CD4-positive, alpha-beta T cell (primary cell): ENCODE results near the gene AGFG2. TPM values are rescaled to one million over a fixed set of nuclear protein-coding genes. Genes with fewer than 3 reads are reported as not detected.
"Not testable (repeated sequence)": the region's sequence is repeated elsewhere in the genome, so short reads cannot be mapped to it uniquely, and the experiment has no call there.

Experiments used
- ATAC-seq: fragments of 200-7000 bp; cut with Tn5 transposase; one replicate; pipeline ENCODE4 v1.10.0; 2022; ENCODE audit warnings: mild to moderate bottlenecking; ENCODE audit not compliant: poor library complexity
- CTCF ChIA-PET: fragments of 350-600 bp; sonication (Branson Sonifier 250); formaldehyde crosslinking; loops from one replicate; lab custom pipeline; 2021; ENCODE audit warnings: antibody characterized with exemption, inconsistent platforms; lab: Charles Lee
- POLR2A ChIA-PET: fragments of 350-600 bp; sonication (Branson Sonifier 250); formaldehyde crosslinking; loops from one replicate; lab custom pipeline; 2021; ENCODE audit warnings: antibody characterized with exemption, inconsistent platforms; lab: Charles Lee
- DNase-seq, 14 experiments: peaks; one replicate each; pipeline ENCODE4 v3.0.0-alpha.2; 2013 to 2020; ENCODE audit warnings: mixed read lengths in 2 of 14
- H3K27ac ChIP-seq, 2 donors: one replicate each; pipeline versions ENCODE4 v1.5.1 to v1.7.0; 2013; ENCODE audit warnings: low read length in 2 of 2, low read depth in 1 of 2, mild to moderate bottlenecking in 1 of 2
- H3K27me3 ChIP-seq, 2 experiments: 1 replicate in 1 of 2; 2 replicates in 1 of 2; pipeline versions ENCODE4 v1.6.1 to v1.7.0; 2013; ENCODE audit warnings: low read length in 2 of 2, control low read depth in 1 of 2, mild to moderate bottlenecking in 1 of 2, moderate library complexity in 1 of 2; ENCODE audit not compliant: insufficient read depth in 2 of 2, control insufficient read depth in 1 of 2
- H3K36me3 ChIP-seq: one replicate; pipeline ENCODE4 v1.6.1; 2013; ENCODE audit warnings: low read length, control low read depth; ENCODE audit not compliant: insufficient read depth
- H3K4me1 ChIP-seq: one replicate; pipeline ENCODE4 v1.6.1; 2013; ENCODE audit warnings: low read length, control low read depth; ENCODE audit not compliant: insufficient read depth
- H3K4me3 ChIP-seq: one replicate; pipeline ENCODE4 v1.5.1; 2013; ENCODE audit warnings: mild to moderate bottlenecking, low read length, moderate library complexity
- H3K9me3 ChIP-seq, 2 experiments: 1 replicate in 1 of 2; 2 replicates in 1 of 2; pipeline versions ENCODE4 v1.6.1 to v1.7.0; 2013; ENCODE audit warnings: low read length in 2 of 2, mild to moderate bottlenecking in 2 of 2, control low read depth in 1 of 2, moderate library complexity in 1 of 2; ENCODE audit not compliant: control insufficient read depth in 1 of 2, insufficient read depth in 1 of 2
- H3K27ac Mint-ChIP-seq: one replicate; pipeline ENCODE4 v1.8.0; 2020; ENCODE audit warnings: mixed read lengths
- H3K27me3 Mint-ChIP-seq: one replicate; pipeline ENCODE4 v1.8.0; 2021; ENCODE audit warnings: mixed read lengths
- H3K36me3 Mint-ChIP-seq: one replicate; pipeline ENCODE4 v1.8.0; 2021; ENCODE audit warnings: low read depth, mixed read lengths
- H3K4me1 Mint-ChIP-seq: one replicate; pipeline ENCODE4 v1.8.0; 2021; ENCODE audit warnings: low read depth, mixed read lengths
- H3K4me3 Mint-ChIP-seq: one replicate; pipeline ENCODE4 v1.8.0; 2020; ENCODE audit warnings: mild to moderate bottlenecking, mixed read lengths
- H3K9me3 Mint-ChIP-seq: one replicate; pipeline ENCODE4 v1.8.0; 2020; ENCODE audit warnings: mixed read lengths
- intact Hi-C, 2 experiments: fragments of 100-400 bp; cut with DNase I in 1 of 2; cut with micrococcal nuclease in 1 of 2; formaldehyde crosslinking; loops; one replicate each; pipeline versions ENCODE4 v1.15.1 to v1.9.0; 2023 to 2025; cut with DNase I, micrococcal nuclease
- total RNA-seq, 174 experiments: library from RNA in 2 of 174; stranded (reverse) in 2 of 174; gene quantifications; one replicate each; pipeline ENCODE4 v1.2.3 and lab custom pipeline; 2021 to 2026
- TF ChIP-seq, protein P1 (sequence below): fragments of 200-600 bp; IDR thresholded peaks from one replicate; pipeline ENCODE4 v1.8.0; 2022; ENCODE audit warnings: antibody characterized with exemption, mild to moderate bottlenecking

The AGFG2 gene
- total RNA-seq, 2 experiments from 2014 or later = 6.6 to 9.9 TPM

GRCh38 chr7:100532165-100533022, 6.6 kb upstream of the AGFG2 start:
- intact Hi-C loops = no loop called here
- H3K27me3 ChIP-seq = no peaks in the 10 kb centered on the region
- H3K4me1 ChIP-seq = no peaks in the 10 kb centered on the region
- ATAC-seq (no peak), DNase-seq (no peak)
- TF ChIP-seq, protein P1, sequence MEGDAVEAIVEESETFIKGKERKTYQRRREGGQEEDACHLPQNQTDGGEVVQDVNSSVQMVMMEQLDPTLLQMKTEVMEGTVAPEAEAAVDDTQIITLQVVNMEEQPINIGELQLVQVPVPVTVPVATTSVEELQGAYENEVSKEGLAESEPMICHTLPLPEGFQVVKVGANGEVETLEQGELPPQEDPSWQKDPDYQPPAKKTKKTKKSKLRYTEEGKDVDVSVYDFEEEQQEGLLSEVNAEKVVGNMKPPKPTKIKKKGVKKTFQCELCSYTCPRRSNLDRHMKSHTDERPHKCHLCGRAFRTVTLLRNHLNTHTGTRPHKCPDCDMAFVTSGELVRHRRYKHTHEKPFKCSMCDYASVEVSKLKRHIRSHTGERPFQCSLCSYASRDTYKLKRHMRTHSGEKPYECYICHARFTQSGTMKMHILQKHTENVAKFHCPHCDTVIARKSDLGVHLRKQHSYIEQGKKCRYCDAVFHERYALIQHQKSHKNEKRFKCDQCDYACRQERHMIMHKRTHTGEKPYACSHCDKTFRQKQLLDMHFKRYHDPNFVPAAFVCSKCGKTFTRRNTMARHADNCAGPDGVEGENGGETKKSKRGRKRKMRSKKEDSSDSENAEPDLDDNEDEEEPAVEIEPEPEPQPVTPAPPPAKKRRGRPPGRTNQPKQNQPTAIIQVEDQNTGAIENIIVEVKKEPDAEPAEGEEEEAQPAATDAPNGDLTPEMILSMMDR = no peak
- Mint-ChIP-seq H3K4me1 (no peaks in the 10 kb centered on the region), H3K4me3 (no peak overlapping the region), H3K36me3 (no peaks in the 10 kb centered on the region), H3K27me3 (no peaks in the 10 kb centered on the region), H3K27ac (no peak overlapping the region), H3K9me3 (no peaks in the 10 kb centered on the region)
- H3K9me3 ChIP-seq = no peaks in the 10 kb centered on the region
- ChIA-PET POLR2A (no interaction called here), CTCF (interaction anchor here (0.6 kb wide), 1 partner anchor 418 kb away, joined by 3 read pairs; no protein-coding TSS in a partner anchor)
- H3K36me3 ChIP-seq = no peaks in the 10 kb centered on the region
- no peak overlapping the region for H3K4me3 ChIP-seq
- no peak overlapping the region for H3K27ac ChIP-seq

DNA sequence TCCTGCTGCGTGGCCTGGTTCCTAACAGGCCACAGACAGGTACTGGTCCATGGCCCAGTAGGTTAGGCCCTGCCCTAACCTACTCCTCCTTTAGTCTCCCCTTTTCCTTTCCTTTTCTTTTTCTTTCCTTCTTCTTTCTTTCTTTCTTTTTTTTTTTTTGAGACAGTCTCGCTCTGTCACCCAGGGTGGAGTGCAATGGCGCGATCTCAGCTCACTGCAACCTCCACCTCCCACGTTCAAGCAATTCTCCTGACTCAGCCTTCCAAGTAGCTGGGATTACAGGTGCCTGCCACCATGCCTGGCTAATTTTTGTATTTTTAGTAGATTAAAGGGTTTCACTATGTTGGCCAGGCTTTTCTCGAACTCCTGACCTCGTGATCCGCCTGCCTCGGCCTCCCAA, 3.0 kb upstream of the AGFG2 start:
- intact Hi-C loops = loop anchor here in 1 of 2 experiments (5.0 kb wide), 1 partner anchor 54 kb away; the partner anchor contains the start of gene NYAP1
- H3K9me3 ChIP-seq, H3K27ac Mint-ChIP-seq, H3K9me3 Mint-ChIP-seq, H3K4me3 ChIP-seq, H3K4me3 Mint-ChIP-seq, H3K36me3 Mint-ChIP-seq, CTCF ChIA-PET, H3K27ac ChIP-seq, DNase-seq, POLR2A ChIA-PET, ATAC-seq, H3K36me3 ChIP-seq, H3K27me3 Mint-ChIP-seq, H3K27me3 ChIP-seq: not testable (repeated sequence)
- peaks cover 19% of the 10 kb centered on the region for H3K4me1 ChIP-seq
- peaks cover 19% of the 10 kb centered on the region for H3K4me1 Mint-ChIP-seq

DNA sequence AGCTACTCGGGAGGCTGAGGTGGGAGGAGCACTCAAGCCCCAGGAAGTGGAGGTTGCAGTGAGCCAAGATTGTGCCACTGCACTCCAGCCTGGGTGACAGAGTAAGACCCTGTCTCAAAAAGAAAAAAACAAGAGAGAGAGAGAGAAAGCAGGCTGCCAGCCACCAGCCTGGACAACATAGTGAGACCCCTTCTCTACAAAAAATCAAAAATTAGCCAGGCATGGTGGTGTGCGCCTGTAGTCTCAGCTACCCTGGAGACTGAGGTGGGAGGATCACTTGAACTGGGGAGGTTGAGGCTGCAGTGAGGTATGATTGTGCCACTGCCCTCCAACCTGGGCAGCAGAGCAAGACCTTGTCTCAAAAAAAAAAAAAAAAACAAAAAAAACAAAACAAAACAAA, 2.3 kb upstream of the AGFG2 start:
- H3K36me3 ChIP-seq, POLR2A ChIA-PET, H3K9me3 ChIP-seq, H3K9me3 Mint-ChIP-seq, H3K27ac Mint-ChIP-seq, H3K4me3 ChIP-seq, DNase-seq, H3K27me3 ChIP-seq, H3K27ac ChIP-seq, H3K36me3 Mint-ChIP-seq, H3K4me3 Mint-ChIP-seq, H3K27me3 Mint-ChIP-seq, CTCF ChIA-PET, ATAC-seq: not testable (repeated sequence)
- peaks cover 27% of the 10 kb centered on the region for H3K4me1 Mint-ChIP-seq
- intact Hi-C loops = loop anchor here in 1 of 2 experiments (5.0 kb wide), 1 partner anchor 54 kb away; the partner anchor contains the start of gene NYAP1
- H3K4me1 ChIP-seq = peaks cover 25% of the 10 kb centered on the region

DNA sequence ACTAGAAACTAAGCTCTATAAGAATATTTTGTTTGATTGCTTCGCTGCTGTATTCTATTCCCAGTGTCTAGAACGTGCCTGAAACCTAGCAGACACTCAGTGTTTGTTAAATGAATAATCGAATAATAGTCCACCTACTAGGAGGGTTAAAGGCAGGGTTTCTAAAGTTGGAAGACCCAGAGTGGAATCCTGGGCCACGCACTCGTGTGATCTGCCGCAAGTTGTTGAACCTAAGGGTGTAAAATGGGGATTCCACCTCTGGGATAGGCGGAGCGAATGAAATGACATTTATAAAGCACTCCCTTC, 702 bp upstream of the AGFG2 start:
- H3K4me1 ChIP-seq = peaks cover 40% of the 10 kb centered on the region
- H3K36me3 Mint-ChIP-seq = peaks cover 5% of the 10 kb centered on the region
- H3K27ac ChIP-seq = peak overlapping the region in 1 of 2 donors; percentile 41
- ChIA-PET CTCF (interaction anchor here (1.4 to 6.4 kb wide), 2 partner anchors 22 to 56 kb away, joined by 3 to 48 read pairs; no protein-coding TSS in a partner anchor), POLR2A (interaction anchor here (0.6 to 2.7 kb wide), 15 partner anchors 11 to 167 kb away, joined by 3 to 32 read pairs (median 6); partner anchors contain the start of genes FBXO24, LRCH4, MOSPD3 and NYAP1)
- H3K27ac Mint-ChIP-seq = peak overlapping the region; percentile 77
- no peaks in the 10 kb centered on the region for H3K9me3 Mint-ChIP-seq
- DNase-seq (no peak), ATAC-seq (no peak)
- peak overlapping the region; percentile 38 for H3K4me3 ChIP-seq
- TF ChIP-seq, protein P1 = no peak
- H3K4me3 Mint-ChIP-seq = peak overlapping the region; percentile 99
- H3K4me1 Mint-ChIP-seq = peaks cover 43% of the 10 kb centered on the region
- no peaks in the 10 kb centered on the region for H3K9me3 ChIP-seq
- H3K36me3 ChIP-seq = no peaks in the 10 kb centered on the region
- H3K27me3 Mint-ChIP-seq = no peaks in the 10 kb centered on the region
- no peaks in the 10 kb centered on the region for H3K27me3 ChIP-seq
- intact Hi-C loops = loop anchor here (2.0 to 5.0 kb wide), 3 partner anchors 20 to 56 kb away; partner anchors contain the start of genes FBXO24 (in 1 of the 2), LRCH4 (in 1 of the 2) and NYAP1 (in 1 of the 2)
